HG03039 (cell line): ENCODE data around the gene MAFG.

Source experiments
- ATAC-seq: cut with Tn5 transposase; IDR thresholded peaks from one replicate; pipeline ENCODE4 v1.9.1; 2021; ENCODE audit warnings: mild to moderate bottlenecking, moderate library complexity; ENCODE audit not compliant: unreplicated experiment

The MAFG gene

DNA sequence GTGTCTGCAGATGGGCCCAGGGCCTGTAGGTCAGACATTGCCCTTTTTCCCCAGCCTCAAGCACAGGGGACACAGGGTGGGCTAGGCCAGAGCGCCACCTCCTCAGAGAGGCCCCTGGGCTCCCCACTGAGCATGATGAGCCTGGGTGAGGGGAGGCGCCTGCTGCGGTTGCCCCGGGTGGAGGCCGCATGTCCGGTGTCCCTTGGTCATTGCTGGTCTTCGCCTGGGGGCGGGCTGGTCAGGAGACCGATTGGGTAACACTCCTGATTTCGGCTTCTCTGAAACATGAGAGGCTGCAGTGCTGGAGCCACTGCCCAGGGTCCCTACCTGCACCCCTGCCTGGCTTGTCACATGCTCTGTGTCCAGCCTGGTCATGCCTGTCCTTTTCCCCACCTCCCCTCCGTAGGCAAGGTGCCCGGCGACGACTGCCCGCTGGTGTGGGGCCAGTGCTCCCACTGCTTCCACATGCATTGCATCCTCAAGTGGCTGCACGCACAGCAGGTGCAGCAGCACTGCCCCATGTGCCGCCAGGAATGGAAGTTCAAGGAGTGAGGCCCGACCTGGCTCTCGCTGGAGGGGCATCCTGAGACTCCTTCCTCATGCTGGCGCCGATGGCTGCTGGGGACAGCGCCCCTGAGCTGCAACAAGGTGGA, 27.9 kb downstream of the MAFG start:
- no peak for ATAC-seq

DNA sequence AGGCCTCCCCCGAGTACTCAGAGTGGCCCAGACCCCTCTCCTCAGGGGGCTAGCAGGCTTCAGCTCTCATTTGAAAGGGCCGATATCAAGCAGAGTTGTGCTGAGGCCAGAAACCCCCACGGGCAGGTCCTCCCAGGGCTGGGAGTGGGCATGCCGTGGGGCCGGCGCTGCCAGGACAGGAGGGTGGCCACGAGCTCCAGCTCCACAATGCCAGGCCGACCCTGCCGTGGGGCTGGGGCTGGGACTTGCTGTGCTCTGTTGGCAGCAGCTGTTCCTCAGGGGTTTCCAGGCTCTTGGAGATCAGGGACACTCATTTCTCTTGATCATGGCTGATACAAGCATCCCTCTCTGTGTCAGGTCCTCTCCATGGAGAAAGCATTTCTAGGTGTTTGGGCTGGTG, 28.6 kb downstream of the MAFG start:
- no peak for ATAC-seq

DNA sequence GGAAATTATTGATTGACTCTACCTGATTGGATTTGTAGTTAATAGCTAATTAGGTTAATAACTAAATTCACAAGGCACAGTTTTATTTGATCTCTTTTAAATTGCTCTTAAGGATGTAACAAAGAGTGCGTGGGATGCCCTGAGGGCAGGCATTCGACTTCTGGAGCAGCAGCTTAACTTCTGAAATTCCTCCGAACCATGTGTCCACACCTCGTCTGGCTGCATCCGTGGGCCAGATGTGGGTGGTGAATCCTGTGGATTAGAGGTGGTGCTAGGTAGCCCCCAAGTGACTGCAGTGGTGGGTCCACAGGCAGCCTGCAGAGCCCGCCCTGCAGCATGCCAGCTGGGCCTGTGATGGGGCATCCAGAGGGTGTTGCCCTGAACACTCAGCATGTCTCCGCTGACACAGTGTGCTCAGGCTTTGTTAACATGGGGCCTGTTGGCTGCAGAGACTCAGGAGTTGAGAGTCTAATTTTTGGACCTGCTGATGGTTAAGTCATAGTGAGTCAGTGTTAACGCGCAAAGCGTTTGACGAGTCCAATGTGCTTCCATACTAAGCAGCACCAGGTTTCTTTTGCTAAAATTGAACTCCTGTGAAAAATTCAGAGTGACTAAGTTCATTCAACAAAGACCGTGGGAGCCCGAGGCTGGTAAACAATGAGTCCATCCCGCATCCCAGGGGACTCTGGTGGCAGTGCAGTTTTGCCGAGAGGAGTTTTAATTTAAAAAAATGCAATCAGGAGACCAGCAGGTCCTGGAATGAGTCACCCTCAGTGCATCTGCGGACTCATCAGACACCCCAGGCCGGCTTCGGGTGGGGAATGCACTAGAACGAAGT, 29.3 kb downstream of the MAFG start:
- no peak for ATAC-seq

DNA sequence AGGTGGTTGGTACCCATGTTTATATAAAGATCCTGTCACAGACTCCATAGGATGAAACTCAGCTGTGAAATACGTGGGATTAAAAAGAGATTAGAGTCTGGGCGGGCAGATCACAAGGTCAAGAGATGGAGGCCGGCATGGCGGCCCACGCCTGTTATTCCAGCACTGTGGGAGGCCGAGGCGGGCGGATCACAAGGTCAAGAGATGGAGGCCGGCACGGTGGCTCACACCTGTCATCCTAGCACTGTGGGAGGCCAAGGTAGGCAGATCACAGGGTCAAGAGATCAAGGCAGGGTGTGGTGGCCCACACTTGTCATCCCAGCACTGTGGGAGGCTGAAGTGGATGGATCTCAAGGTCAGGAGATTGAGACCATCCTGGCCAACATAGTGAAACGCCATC, 32.1 kb downstream of the MAFG start:
- ATAC-seq: no peak

DNA sequence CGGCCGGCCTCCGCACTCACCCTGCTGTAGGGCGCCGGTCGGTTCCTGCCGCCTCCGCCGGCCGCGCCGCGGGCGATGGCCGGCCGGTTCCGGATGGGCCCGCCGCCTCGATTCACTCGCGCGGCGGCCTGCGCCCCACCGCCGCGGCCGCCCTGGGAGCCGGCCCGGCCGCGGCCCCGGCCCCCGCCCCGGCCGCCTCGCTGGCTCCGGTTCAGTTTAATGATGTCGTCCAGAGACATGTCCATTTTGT, 36.3 kb downstream of the MAFG start:
- ATAC-seq: no peak

GRCh38 chr17:81890447-81891302, 36.9 kb downstream of the MAFG start:
- ATAC-seq: peak; percentile 17

GRCh38 chr17:81889602-81890001, 37.9 kb downstream of the MAFG start:
- ATAC-seq: no peak

DNA sequence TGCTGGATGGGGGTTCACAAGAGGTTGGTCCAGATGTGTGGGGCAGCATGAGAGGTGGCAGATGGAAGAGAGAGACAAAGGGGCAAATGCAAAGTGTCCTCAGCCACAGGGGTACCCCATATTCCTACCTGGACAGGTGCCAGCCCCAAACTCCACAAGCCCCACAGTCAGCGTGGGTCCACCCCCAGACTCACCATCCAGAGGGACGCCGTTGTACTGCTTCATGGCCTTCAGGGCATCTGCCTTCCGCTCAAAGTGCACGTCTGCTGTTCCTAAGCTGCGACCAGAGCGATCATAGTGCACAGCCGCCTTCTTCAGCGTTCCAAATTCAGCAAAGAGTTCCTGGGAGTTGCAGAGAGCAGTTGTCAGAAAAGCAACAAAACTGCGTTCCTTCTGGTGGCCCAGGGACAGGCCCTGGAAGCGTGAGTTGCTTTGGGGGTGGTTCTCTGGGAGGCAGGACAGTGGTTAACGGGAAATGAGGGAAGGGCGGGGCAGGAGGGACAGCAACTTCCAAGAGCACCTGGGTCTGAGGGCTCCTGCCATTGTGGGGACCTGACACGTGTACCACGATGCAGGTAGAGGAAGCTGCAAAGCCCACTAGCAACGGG, 38.4 kb downstream of the MAFG start:
- no peak for ATAC-seq

DNA sequence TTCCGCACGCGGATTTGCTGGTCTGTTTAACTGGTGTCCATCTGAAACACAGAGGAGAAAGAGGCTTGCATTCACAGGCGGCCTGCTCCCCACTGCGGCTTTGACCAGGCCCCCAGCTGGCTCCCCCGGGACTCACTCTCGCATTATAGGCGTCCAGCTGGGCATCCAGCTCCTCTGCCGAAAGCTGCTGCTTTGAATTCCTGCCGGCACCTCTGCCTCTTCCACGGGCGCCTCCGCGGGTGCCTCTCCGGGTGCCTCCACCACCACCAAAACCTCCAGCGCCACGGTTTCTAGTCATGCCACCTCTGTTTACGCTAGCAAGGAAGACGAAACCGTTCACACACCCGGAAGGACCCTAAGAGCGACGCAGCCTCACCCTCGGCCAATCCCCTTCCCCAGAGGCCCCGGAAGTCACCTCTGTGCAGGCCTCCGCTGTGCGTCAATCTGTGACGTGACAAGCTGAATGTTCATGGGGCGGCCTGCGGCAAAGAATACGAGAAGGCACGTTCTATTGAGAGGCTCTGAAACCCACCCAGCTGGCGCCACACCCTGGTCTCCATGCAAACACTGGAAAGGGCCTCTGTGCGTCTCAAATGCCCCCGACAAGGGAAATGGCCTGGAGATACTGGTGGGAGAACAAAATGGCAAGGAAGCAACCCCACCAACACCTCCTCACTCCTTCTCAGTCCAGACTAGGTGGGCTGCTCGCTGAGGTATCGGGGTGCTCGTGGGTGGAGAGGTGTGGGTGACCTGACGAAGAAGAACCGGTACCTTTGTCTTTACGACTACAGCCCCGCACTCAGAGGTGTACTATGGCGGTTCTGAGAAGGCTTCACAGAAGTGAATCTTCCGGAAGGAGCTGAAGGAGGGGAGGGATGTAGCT, 39.2 kb downstream of the MAFG start:
- ATAC-seq: no peak

GRCh38 chr17:81885869-81886548, 41.5 kb downstream of the MAFG start:
- no peak for ATAC-seq

DNA sequence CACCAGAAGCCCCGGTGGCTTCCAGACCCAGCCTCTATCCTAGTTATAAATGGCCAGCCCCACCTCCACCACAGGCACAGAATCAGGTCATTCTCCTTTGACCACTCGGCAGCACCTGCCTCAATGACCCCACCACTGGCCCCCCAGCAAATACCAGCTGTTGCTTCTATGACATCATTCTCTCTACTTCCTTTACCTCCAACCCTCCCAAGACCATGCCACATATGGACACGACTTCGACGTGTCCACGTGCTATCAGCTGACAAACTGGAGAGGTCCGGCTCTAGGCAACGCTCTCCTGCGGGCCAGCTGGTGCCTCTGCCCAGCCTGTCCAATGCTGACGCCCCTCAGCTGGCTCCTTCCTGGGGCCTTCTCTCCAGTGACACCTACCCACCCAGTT, 42.1 kb downstream of the MAFG start:
- no peak for ATAC-seq

DNA sequence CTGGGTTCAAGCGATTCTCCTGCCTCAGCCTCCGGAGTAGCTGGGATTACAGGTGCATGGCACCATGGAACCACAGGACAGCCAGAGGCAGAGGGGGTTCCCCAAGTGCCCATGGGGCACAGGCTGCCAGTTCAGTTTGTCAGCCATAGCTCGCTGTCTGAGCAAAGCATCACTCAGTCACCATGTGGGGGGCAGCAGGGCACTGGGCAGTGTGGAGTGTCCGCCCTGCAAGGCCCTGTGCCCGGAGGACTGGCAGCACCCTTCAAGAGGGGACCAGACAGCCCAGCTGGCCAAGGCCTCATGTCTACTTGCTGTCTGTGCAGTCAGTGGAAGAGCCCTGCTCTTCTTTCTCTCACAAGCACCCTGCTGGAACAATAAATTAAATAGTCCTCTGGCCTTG, 42.6 kb downstream of the MAFG start:
- no peak for ATAC-seq

GRCh38 chr17:81884520-81884919, 43.0 kb downstream of the MAFG start:
- ATAC-seq: no peak

- ATAC-seq: no peak
Measured at GRCh38 chr17:81879121-81879520, 48.4 kb downstream of the MAFG start.

GRCh38 chr17:81878294-81878693, 49.2 kb downstream of the MAFG start:
- ATAC-seq: no peak

- ATAC-seq: no peak
Measured at GRCh38 chr17:81877569-81877968, 50.0 kb downstream of the MAFG start.

- peak; percentile 48 for ATAC-seq
Measured at GRCh38 chr17:81871387-81872230, 55.9 kb downstream of the MAFG start.

- ATAC-seq: peak; percentile 10
Measured at GRCh38 chr17:81870981-81871386, 56.6 kb downstream of the MAFG start, which contains the start of gene ARHGDIA. Gene ARHGDIA (minus strand): TSS chr17:81871337. CDS start chr17:81869930, 1,407 bp downstream.
